A549 (cell line): ENCODE data around the gene CDHR5. TPM values are rescaled to one million over a fixed set of nuclear protein-coding genes. Genes with fewer than 3 reads are reported as not detected.

Experiments used
- ATAC-seq, 2 experiments: fragments of 200-7000 bp in 1 of 2; fragments of >200 bp in 1 of 2; cut with Nextera tagmentation in 1 of 2; cut with Tn5 transposase in 1 of 2; 3 replicates each; pipeline versions ENCODE4 v1.8.0 to v1.9.1; 2018 to 2020; ENCODE audit warnings: mild to moderate bottlenecking in 1 of 2, moderate library complexity in 1 of 2
- CTCF ChIA-PET: fragments of 300-600 bp; sonication (Branson Sonifier 250); formaldehyde crosslinking; extraction: SDS; loops from one replicate; lab custom pipeline; 2021; ENCODE audit warnings: antibody characterized with exemption, inconsistent platforms; lab: Yijun Ruan, JAX
- POLR2A ChIA-PET: fragments of 350-600 bp; formaldehyde crosslinking; extraction: SDS; loops from one replicate; lab custom pipeline; 2021; ENCODE audit warnings: antibody characterized with exemption, inconsistent platforms; lab: Yijun Ruan, JAX
- DNase-seq, 2 experiments: peaks; one replicate each; pipeline versions ENCODE4 v3.0.0 to v3.0.0-alpha.2; 2011 to 2016; ENCODE audit warnings: low read depth in 1 of 2, low spot score in 1 of 2
- FAIRE-seq: peaks from 2 replicates; lab custom pipeline; 2011; peaks lifted over from hg19 to GRCh38; lab: Jason Lieb, UNC
- H3K27ac ChIP-seq, 2 experiments: fragments of >200 bp; sonication (Bioruptor Twin); formaldehyde crosslinking; 3 replicates each; pipeline ENCODE4 v1.5.1; 2016 to 2017
- H3K4me1 ChIP-seq: fragments of >200 bp; sonication (Bioruptor Twin); formaldehyde crosslinking; 3 replicates; pipeline ENCODE4 v1.6.1; 2016
- H3K4me2 ChIP-seq: fragments of >200 bp; sonication (Bioruptor Twin); formaldehyde crosslinking; 3 replicates; pipeline ENCODE4 v1.6.1; 2016
- H3K4me3 ChIP-seq: fragments of >200 bp; sonication (Bioruptor Twin); formaldehyde crosslinking; 3 replicates; pipeline ENCODE4 v1.5.1; 2016
- H3K9me3 ChIP-seq: fragments of >200 bp; sonication (Bioruptor Twin); formaldehyde crosslinking; 3 replicates; pipeline ENCODE4 v1.6.1; 2016
- BCL3 ChIP-seq: fragments of >200 bp; sonication (Bioruptor Twin); formaldehyde crosslinking; IDR thresholded peaks from 3 replicates; pipeline ENCODE4 v1.6.1; 2016
- CBX8 ChIP-seq: fragments of 200-600 bp; sonication (generic); IDR thresholded peaks from 2 replicates; pipeline ENCODE4 v1.6.1; 2016
- EHMT2 ChIP-seq: fragments of 200-600 bp; sonication (generic); IDR thresholded peaks from 2 replicates; pipeline ENCODE4 v1.6.1; 2016; ENCODE audit warnings: antibody characterized with exemption, low read depth, mild to moderate bottlenecking, moderate library complexity
- FOSB ChIP-seq: fragments of 250-450 bp; sonication (Bioruptor Pico); IDR thresholded peaks from 2 replicates; pipeline ENCODE4 v1.5.0; 2020; ENCODE audit warnings: mild to moderate bottlenecking, moderate library complexity
- FOSL2 ChIP-seq, 2 experiments: fragments of 450-650 bp in 1 of 2; fragments of >200 bp in 1 of 2; sonication (Bioruptor Twin) in 1 of 2; formaldehyde crosslinking; IDR thresholded peaks; 2 replicates each; pipeline versions ENCODE4 v1.5.0 to v1.6.1; 2016 to 2020; ENCODE audit warnings: mild to moderate bottlenecking in 1 of 2, moderate library complexity in 1 of 2
- FOXS1 ChIP-seq: fragments of 250-450 bp; sonication (Bioruptor Pico); IDR thresholded peaks from 2 replicates; pipeline ENCODE4 v1.5.0; 2020; ENCODE audit warnings: mild to moderate bottlenecking, moderate library complexity
- HEYL ChIP-seq: fragments of 250-450 bp; sonication (Bioruptor Pico); IDR thresholded peaks from 2 replicates; pipeline ENCODE4 v1.8.0; 2021; ENCODE audit warnings: mild to moderate bottlenecking, moderate library complexity
- JUN ChIP-seq, 2 experiments: fragments of >200 bp; sonication (Bioruptor Twin); formaldehyde crosslinking; IDR thresholded peaks; 2 replicates in 1 of 2; 3 replicates in 1 of 2; pipeline ENCODE4 v1.6.1; 2016 to 2017
- JUNB ChIP-seq: fragments of >200 bp; sonication (Bioruptor Twin); formaldehyde crosslinking; IDR thresholded peaks from 2 replicates; pipeline ENCODE4 v1.6.1; 2016
- KDM5A ChIP-seq: fragments of 200-600 bp; sonication (generic); IDR thresholded peaks from 2 replicates; pipeline ENCODE4 v1.6.1; 2016; ENCODE audit warnings: antibody characterized with exemption, mild to moderate bottlenecking
- MAFK ChIP-seq: fragments of 450-650 bp; IDR thresholded peaks from 2 replicates; pipeline ENCODE4 v1.6.1; 2014; ENCODE audit not compliant: partially characterized antibody
- MYC ChIP-seq: IDR thresholded peaks from 2 replicates; pipeline ENCODE4 v1.6.1; 2012; ENCODE audit warnings: mild to moderate bottlenecking, inconsistent platforms, low read length, improper control_type of control experiment, borderline replicate concordance
- NFE2L2 ChIP-seq: fragments of 150-350 bp; conservative IDR thresholded peaks from 2 replicates; pipeline ENCODE4 v1.6.1; 2014; ENCODE audit warnings: low read length
- PHF8 ChIP-seq: fragments of 200-600 bp; sonication (generic); IDR thresholded peaks from 2 replicates; pipeline ENCODE4 v1.6.1; 2016; ENCODE audit warnings: low read depth, mild to moderate bottlenecking, antibody characterized with exemption, moderate library complexity, borderline replicate concordance
- RARB ChIP-seq: fragments of 250-450 bp; sonication (Bioruptor Pico); IDR thresholded peaks from 2 replicates; pipeline ENCODE4 v1.8.0; 2021; ENCODE audit warnings: mild to moderate bottlenecking, moderate library complexity
- RFX5 ChIP-seq: fragments of 450-650 bp; IDR thresholded peaks from 2 replicates; pipeline ENCODE4 v1.7.1; 2014; ENCODE audit warnings: antibody characterized with exemption, mild to moderate bottlenecking, moderate library complexity
- RNF2 ChIP-seq: fragments of 200-600 bp; sonication (generic); IDR thresholded peaks from 2 replicates; pipeline ENCODE4 v1.6.1; 2016; ENCODE audit warnings: low read depth, mild to moderate bottlenecking, antibody characterized with exemption, moderate library complexity, borderline replicate concordance
- ZC3H11A ChIP-seq: fragments of 450-650 bp; IDR thresholded peaks from 2 replicates; pipeline ENCODE4 v1.6.1; 2014; ENCODE audit warnings: antibody characterized with exemption, mild to moderate bottlenecking
- WGBS: methylation state at CpG from one replicate; pipeline ENCODE4 v1.1.6; 2017; ENCODE audit errors: missing lambda C conversion rate; 5-methylcytosine and 5-hydroxymethylcytosine counted together
- polyA plus RNA-seq, 4 experiments: library from polyadenylated mRNA; depleted of rRNA in 3 of 4; stranded (reverse); fragments of >200 nt; fragmentation: RNase III in 1 of 4; extraction: RNeasy Plus Mini Kit Qiagen cat#74134 plus additional on column Dnase treatment in 1 of 4; gene quantifications; 2 replicates in 3 of 4; 3 replicates in 1 of 4; pipeline ENCODE4 v1.2.3, GENCODE V29; 2011 to 2017
- TF ChIP-seq, protein P1 (sequence below): IDR thresholded peaks from 2 replicates; pipeline ENCODE4 v1.6.1; 2012
- TF ChIP-seq, protein P2 (sequence below): IDR thresholded peaks from 2 replicates; pipeline ENCODE4 v1.6.1; 2012; ENCODE audit warnings: low read depth, borderline replicate concordance

CDHR5 gene
- polyA plus RNA-seq, 2 of the 4 experiments (the other 2 are of a cell fraction): 0.08 to 0.12 TPM

DNA sequence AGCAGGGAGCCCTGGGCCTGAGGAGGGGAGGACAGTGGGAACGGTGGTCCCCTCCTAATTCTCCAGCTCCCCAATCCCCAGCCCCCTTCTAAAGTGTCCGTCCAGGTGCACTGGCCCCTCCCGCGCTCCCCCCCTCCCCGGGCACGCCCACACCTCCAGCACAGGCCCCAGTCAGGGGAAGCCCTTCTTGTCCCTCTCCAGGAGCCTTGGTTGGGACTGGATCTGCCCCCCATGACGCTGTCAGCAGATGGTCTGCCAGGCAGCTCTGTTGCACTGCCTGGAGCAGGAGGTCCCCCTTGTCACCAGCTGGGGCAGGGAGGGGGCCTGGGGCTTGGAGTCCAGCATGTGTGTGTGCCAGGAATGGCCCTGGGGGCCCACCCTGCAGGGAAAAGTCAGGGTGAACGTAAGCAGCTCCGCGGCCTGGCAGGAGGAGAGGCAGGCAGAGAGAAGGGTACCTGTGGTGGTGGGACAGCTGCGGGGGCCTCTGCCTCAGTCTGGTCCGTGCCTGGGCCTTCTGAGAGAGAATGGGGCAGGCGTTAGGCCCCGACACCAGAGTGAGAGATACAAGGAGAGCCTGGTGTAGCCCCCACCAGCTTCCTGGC, 10.6 kb downstream of the CDHR5 start (continued):
- TF ChIP-seq FOXS1 (CRISPR knock-in tag): no peak
- TF ChIP-seq, all 56 proteins: peak for 0

GRCh38 chr11:613369-613968, 11.3 kb downstream of the CDHR5 start:
- peaks cover 13% of the 10 kb centered on the region; the same call in 2 of the 3 replicates for H3K4me1 ChIP-seq
- no peak overlapping the region for H3K4me3 ChIP-seq
- ATAC-seq (peak in 1 of 2 experiments; percentile 12; a peak in 3 of 6 replicates), FAIRE-seq (no peak), DNase-seq (peak; percentile 33 to 49)
- 91% methylated on average over 15 of the region's 36 CpGs for WGBS
- H3K27ac ChIP-seq: no peak overlapping the region
- no peak for TF ChIP-seq PHF8
- TF ChIP-seq MAFK: no peak
- no peak for TF ChIP-seq EHMT2
- TF ChIP-seq RARB (CRISPR knock-in tag): no peak
- TF ChIP-seq RFX5: no peak
- TF ChIP-seq JUNB: no peak
- TF ChIP-seq, protein P1, sequence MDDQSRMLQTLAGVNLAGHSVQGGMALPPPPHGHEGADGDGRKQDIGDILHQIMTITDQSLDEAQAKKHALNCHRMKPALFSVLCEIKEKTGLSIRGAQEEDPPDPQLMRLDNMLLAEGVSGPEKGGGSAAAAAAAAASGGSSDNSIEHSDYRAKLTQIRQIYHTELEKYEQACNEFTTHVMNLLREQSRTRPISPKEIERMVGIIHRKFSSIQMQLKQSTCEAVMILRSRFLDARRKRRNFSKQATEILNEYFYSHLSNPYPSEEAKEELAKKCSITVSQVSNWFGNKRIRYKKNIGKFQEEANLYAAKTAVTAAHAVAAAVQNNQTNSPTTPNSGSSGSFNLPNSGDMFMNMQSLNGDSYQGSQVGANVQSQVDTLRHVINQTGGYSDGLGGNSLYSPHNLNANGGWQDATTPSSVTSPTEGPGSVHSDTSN: no peak
- TF ChIP-seq CBX8: no peak
- TF ChIP-seq, protein P2, sequence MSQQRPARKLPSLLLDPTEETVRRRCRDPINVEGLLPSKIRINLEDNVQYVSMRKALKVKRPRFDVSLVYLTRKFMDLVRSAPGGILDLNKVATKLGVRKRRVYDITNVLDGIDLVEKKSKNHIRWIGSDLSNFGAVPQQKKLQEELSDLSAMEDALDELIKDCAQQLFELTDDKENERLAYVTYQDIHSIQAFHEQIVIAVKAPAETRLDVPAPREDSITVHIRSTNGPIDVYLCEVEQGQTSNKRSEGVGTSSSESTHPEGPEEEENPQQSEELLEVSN: no peak
- TF ChIP-seq RNF2: no peak
- no peak for TF ChIP-seq NFE2L2
- TF ChIP-seq FOSB (CRISPR knock-in tag): no peak
- TF ChIP-seq MYC: no peak
- no peak for TF ChIP-seq HEYL (CRISPR knock-in tag)
- TF ChIP-seq FOSL2 (IDR thresholded peaks at IDR 0.05): no peak
- TF ChIP-seq FOSL2 (CRISPR knock-in tag; IDR thresholded peaks at IDR 0.05): no peak
- TF ChIP-seq KDM5A: no peak
- no peak for TF ChIP-seq BCL3
- H3K4me2 ChIP-seq: no peak overlapping the region
- ChIA-PET CTCF (interaction anchor here (0.7 to 1.5 kb wide), 5 partner anchors 10 to 111 kb away, joined by 3 to 5 read pairs (median 3); no protein-coding TSS in a partner anchor), POLR2A (interaction anchor here (1.0 to 1.5 kb wide), 2 partner anchors 12 to 38 kb away, joined by 3 to 5 read pairs; no protein-coding TSS in a partner anchor)
- H3K9me3 ChIP-seq: no peaks in the 10 kb centered on the region

- no peak overlapping the region for H3K4me2 ChIP-seq
- peaks cover 13% of the 10 kb centered on the region; the same call in 2 of the 3 replicates for H3K4me1 ChIP-seq
- H3K9me3 ChIP-seq: no peaks in the 10 kb centered on the region
- H3K27ac ChIP-seq: no peak overlapping the region
- H3K4me3 ChIP-seq: no peak overlapping the region
- FAIRE-seq: no peak
- ChIA-PET CTCF (interaction anchor here (0.7 to 1.5 kb wide), 5 partner anchors 10 to 111 kb away, joined by 3 to 5 read pairs (median 3); no protein-coding TSS in a partner anchor), POLR2A (interaction anchor here (1.0 to 1.5 kb wide), 2 partner anchors 37 kb away, joined by 4 to 5 read pairs; partner anchors contain the start of gene PHRF1)
- DNase-seq: no peak
- 98% methylated on average over 6 of the region's 10 CpGs for WGBS
- ATAC-seq: no peak
- TF ChIP-seq ZC3H11A (no peak), KDM5A (no peak), JUN (IDR thresholded peaks at IDR 0.05) (no peak)
Observed at GRCh38 chr11:612961-613300, 11.8 kb downstream of the CDHR5 start.
